CD14-positive monocyte (primary cell): ENCODE data around the gene KCNB1. TPM values are rescaled to one million over a fixed set of nuclear protein-coding genes. Genes with fewer than 3 reads are reported as not detected.

ENCODE experiments used
- DNase-seq, 3 donors: peaks; one replicate each; pipeline ENCODE4 v3.0.0-alpha.2; 2011 to 2022
- H2AFZ ChIP-seq: 2 replicates; pipeline ENCODE4 v1.6.0; 2012; ENCODE audit warnings: mild to moderate bottlenecking, low read depth, low read length, inconsistent platforms; ENCODE audit not compliant: insufficient read depth, poor library complexity, severe bottlenecking
- H3K27ac ChIP-seq, 2 donors: 1 replicate in 1 of 2; 2 replicates in 1 of 2; pipeline ENCODE4 v1.5.1; 2012 to 2013; ENCODE audit warnings: low read length in 2 of 2, control low read depth in 1 of 2, inconsistent platforms in 1 of 2, low read depth in 1 of 2, mild to moderate bottlenecking in 1 of 2
- H3K27me3 ChIP-seq, 2 donors: one replicate each; pipeline versions ENCODE4 v1.6.0 to v1.6.1; 2011 to 2013; ENCODE audit warnings: low read length in 2 of 2; ENCODE audit not compliant: control insufficient read depth in 2 of 2, insufficient read depth in 2 of 2
- H3K36me3 ChIP-seq, 2 donors: replicated peaks in 1 of 2; 1 replicate in 1 of 2; 2 replicates in 1 of 2; pipeline versions ENCODE4 v1.5.1 to v1.6.1; 2012 to 2013; ENCODE audit warnings: low read length in 2 of 2, control low read depth in 1 of 2, inconsistent platforms in 1 of 2, mild to moderate bottlenecking in 1 of 2; ENCODE audit not compliant: insufficient read depth in 2 of 2, control insufficient read depth in 1 of 2
- H3K4me1 ChIP-seq, 2 donors: 1 replicate in 1 of 2; 2 replicates in 1 of 2; pipeline versions ENCODE4 v1.5.1 to v1.6.1; 2012 to 2013; ENCODE audit warnings: low read length in 2 of 2, control low read depth in 1 of 2, inconsistent platforms in 1 of 2, mild to moderate bottlenecking in 1 of 2, moderate library complexity in 1 of 2; ENCODE audit not compliant: insufficient read depth in 2 of 2, control insufficient read depth in 1 of 2
- H3K4me2 ChIP-seq: replicated peaks from 2 replicates; pipeline ENCODE3; 2012; ENCODE audit warnings: low read length, moderate library complexity, mild to moderate bottlenecking; ENCODE audit not compliant: poor library complexity, severe bottlenecking; ENCODE audit errors: extremely low read depth
- H3K4me3 ChIP-seq, 3 experiments: fragments of 200-600 bp in 1 of 3; sonication (generic) in 1 of 3; replicated peaks in 1 of 3; 1 replicate in 2 of 3; 2 replicates in 1 of 3; pipeline ENCODE4 v1.5.1; 2011 to 2013; ENCODE audit warnings: low read length in 3 of 3, mild to moderate bottlenecking in 3 of 3, control low read depth in 2 of 3, low read depth in 2 of 3, inconsistent platforms in 1 of 3, moderate library complexity in 1 of 3
- H3K79me2 ChIP-seq: 2 replicates; pipeline ENCODE4 v1.6.0; 2012; ENCODE audit warnings: mild to moderate bottlenecking, control low read depth, inconsistent platforms, low read length, moderate library complexity; ENCODE audit not compliant: insufficient read depth
- H3K9ac ChIP-seq: 2 replicates; pipeline ENCODE4 v1.6.0; 2017; ENCODE audit warnings: low read length, mild to moderate bottlenecking; ENCODE audit not compliant: insufficient read depth, poor library complexity, severe bottlenecking
- H3K9me3 ChIP-seq, 2 donors: replicated peaks in 1 of 2; 1 replicate in 1 of 2; 2 replicates in 1 of 2; pipeline versions ENCODE4 v1.5.1 to v1.6.1; 2012 to 2013; ENCODE audit warnings: low read length in 2 of 2, control low read depth in 1 of 2; ENCODE audit not compliant: control insufficient read depth in 1 of 2, insufficient read depth in 1 of 2
- H4K20me1 ChIP-seq: 2 replicates; pipeline ENCODE4 v1.6.0; 2012; ENCODE audit warnings: mild to moderate bottlenecking, low read length, control low read depth, moderate library complexity; ENCODE audit not compliant: insufficient read depth
- H3K27ac Mint-ChIP-seq, 7 donors: one replicate each; pipeline ENCODE4 v1.8.0; 2020; ENCODE audit warnings: mild to moderate bottlenecking in 7 of 7, mixed read lengths in 7 of 7, moderate library complexity in 6 of 7, inconsistent platforms in 2 of 7
- H3K27me3 Mint-ChIP-seq, 3 donors: one replicate each; pipeline ENCODE4 v1.8.0; 2021 to 2022; ENCODE audit warnings: low read depth in 3 of 3, mild to moderate bottlenecking in 3 of 3, mixed read lengths in 3 of 3, moderate library complexity in 3 of 3, inconsistent platforms in 1 of 3
- H3K36me3 Mint-ChIP-seq, 2 donors: one replicate each; pipeline ENCODE4 v1.8.0; 2020; ENCODE audit warnings: mixed read lengths in 2 of 2, inconsistent platforms in 1 of 2, mild to moderate bottlenecking in 1 of 2
- H3K4me1 Mint-ChIP-seq: one replicate; pipeline ENCODE4 v1.8.0; 2020; ENCODE audit warnings: mild to moderate bottlenecking, mixed read lengths
- H3K4me3 Mint-ChIP-seq, 2 donors: one replicate each; pipeline ENCODE4 v1.8.0; 2020; ENCODE audit warnings: mild to moderate bottlenecking in 2 of 2, mixed read lengths in 2 of 2, moderate library complexity in 1 of 2
- H3K9me3 Mint-ChIP-seq, 7 donors: one replicate each; pipeline ENCODE4 v1.8.0; 2020 to 2022; ENCODE audit warnings: mixed read lengths in 7 of 7, mild to moderate bottlenecking in 6 of 7, moderate library complexity in 6 of 7, inconsistent platforms in 2 of 7
- WGBS: methylation state at CpG from one replicate; pipeline ENCODE4 v1.1.5; 2013; ENCODE audit warnings: missing lambda C conversion rate; ENCODE audit not compliant: insufficient coverage; 5-methylcytosine and 5-hydroxymethylcytosine counted together
- intact Hi-C, 2 donors: fragments of 100-400 bp; cut with micrococcal nuclease; formaldehyde crosslinking; loops; one replicate each; pipeline versions ENCODE4 v1.15.0 to v1.15.1; 2023
- polyA plus RNA-seq, 3 donors: library from polyadenylated mRNA; depleted of rRNA in 1 of 3; unstranded in 2 of 3; stranded (reverse) in 1 of 3; fragments of 300-500 nt in 2 of 3; fragments of >200 nt in 1 of 3; fragmentation: Illumina TruSeq in 2 of 3; gene quantifications; 1 replicate in 2 of 3; 2 replicates in 1 of 3; pipeline ENCODE4 v1.2.3, GENCODE V29; 2012 to 2021
- TF ChIP-seq, protein P1 (sequence below): fragments of 200-600 bp; IDR thresholded peaks from one replicate; pipeline ENCODE4 v1.8.0; 2022; ENCODE audit warnings: antibody characterized with exemption, mild to moderate bottlenecking

KCNB1 gene
- polyA plus RNA-seq, 3 donors = not detected

GRCh38 chr20:49459684-49460083 is 22.8 kb downstream of the KCNB1 start:
- Mint-ChIP-seq H3K4me1 (no peaks in the 10 kb centered on the region), H3K4me3 (no peak overlapping the region), H3K27me3 (peaks cover 0 to 19% (median 14%) of the 10 kb centered on the region in 3 donors), H3K9me3 (peaks cover 0 to 2% (median 0%) of the 10 kb centered on the region in 7 donors), H3K36me3 (no peaks in the 10 kb centered on the region), H3K27ac (no peak overlapping the region)
- no peak overlapping the region for H2AFZ ChIP-seq
- H3K79me2 ChIP-seq = no peaks in the 10 kb centered on the region
- H3K9ac ChIP-seq = no peak overlapping the region
- no peaks in the 10 kb centered on the region for H3K36me3 ChIP-seq
- intact Hi-C loops = no loop called here
- no peaks in the 10 kb centered on the region for H4K20me1 ChIP-seq
- TF ChIP-seq, protein P1, sequence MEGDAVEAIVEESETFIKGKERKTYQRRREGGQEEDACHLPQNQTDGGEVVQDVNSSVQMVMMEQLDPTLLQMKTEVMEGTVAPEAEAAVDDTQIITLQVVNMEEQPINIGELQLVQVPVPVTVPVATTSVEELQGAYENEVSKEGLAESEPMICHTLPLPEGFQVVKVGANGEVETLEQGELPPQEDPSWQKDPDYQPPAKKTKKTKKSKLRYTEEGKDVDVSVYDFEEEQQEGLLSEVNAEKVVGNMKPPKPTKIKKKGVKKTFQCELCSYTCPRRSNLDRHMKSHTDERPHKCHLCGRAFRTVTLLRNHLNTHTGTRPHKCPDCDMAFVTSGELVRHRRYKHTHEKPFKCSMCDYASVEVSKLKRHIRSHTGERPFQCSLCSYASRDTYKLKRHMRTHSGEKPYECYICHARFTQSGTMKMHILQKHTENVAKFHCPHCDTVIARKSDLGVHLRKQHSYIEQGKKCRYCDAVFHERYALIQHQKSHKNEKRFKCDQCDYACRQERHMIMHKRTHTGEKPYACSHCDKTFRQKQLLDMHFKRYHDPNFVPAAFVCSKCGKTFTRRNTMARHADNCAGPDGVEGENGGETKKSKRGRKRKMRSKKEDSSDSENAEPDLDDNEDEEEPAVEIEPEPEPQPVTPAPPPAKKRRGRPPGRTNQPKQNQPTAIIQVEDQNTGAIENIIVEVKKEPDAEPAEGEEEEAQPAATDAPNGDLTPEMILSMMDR = no peak
- no peak overlapping the region for H3K4me2 ChIP-seq
- H3K4me3 ChIP-seq = no peak overlapping the region
- no peaks in the 10 kb centered on the region for H3K4me1 ChIP-seq
- no peaks in the 10 kb centered on the region for H3K27me3 ChIP-seq
- WGBS = 50% methylated on average over 2 of the region's 6 CpGs
- no peak for DNase-seq
- no peak overlapping the region for H3K27ac ChIP-seq
- H3K9me3 ChIP-seq = no peaks in the 10 kb centered on the region

DNA sequence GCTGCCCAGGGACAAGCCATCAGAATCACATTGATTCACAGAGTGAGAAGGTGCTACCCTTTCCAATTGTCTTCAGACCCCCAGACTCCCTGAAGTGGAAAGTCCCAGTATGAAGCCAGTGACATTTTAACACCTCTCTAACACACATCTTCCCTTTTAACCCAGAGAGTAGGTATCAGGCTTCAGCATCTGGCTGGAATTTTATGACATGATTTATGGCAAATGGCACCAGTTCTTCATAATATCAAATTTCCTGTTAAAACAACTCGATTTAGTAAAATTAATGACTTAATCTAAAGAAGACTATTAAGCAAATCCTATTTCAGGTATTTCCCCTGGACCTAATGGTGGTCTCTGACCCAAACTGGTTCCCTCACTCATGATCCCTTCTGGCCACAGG is 25.0 kb downstream of the KCNB1 start:
- H3K4me1 Mint-ChIP-seq = no peaks in the 10 kb centered on the region
- 0% methylated on average over 1 of the region's 1 CpG for WGBS
- no peaks in the 10 kb centered on the region for H3K36me3 Mint-ChIP-seq
- intact Hi-C loops = no loop called here
- Histone ChIP-seq H3K27me3 (no peaks in the 10 kb centered on the region), H3K4me1 (no peaks in the 10 kb centered on the region), H3K27ac (no peak overlapping the region), H2AFZ (no peak overlapping the region), H3K36me3 (no peaks in the 10 kb centered on the region), H3K4me3 (no peak overlapping the region), H3K79me2 (no peaks in the 10 kb centered on the region), H3K4me2 (no peak overlapping the region), H3K9me3 (no peaks in the 10 kb centered on the region), H4K20me1 (no peaks in the 10 kb centered on the region), H3K9ac (no peak overlapping the region)
- H3K4me3 Mint-ChIP-seq = no peak overlapping the region
- peaks cover 2 to 21% (median 10%) of the 10 kb centered on the region in 3 donors for H3K27me3 Mint-ChIP-seq
- DNase-seq = no peak
- TF ChIP-seq, protein P1 = no peak
- no peaks in the 10 kb centered on the region for H3K9me3 Mint-ChIP-seq
- H3K27ac Mint-ChIP-seq = no peak overlapping the region
